Measurements from ENCODE around the gene STEAP2.

STEAP2 gene

DNA sequence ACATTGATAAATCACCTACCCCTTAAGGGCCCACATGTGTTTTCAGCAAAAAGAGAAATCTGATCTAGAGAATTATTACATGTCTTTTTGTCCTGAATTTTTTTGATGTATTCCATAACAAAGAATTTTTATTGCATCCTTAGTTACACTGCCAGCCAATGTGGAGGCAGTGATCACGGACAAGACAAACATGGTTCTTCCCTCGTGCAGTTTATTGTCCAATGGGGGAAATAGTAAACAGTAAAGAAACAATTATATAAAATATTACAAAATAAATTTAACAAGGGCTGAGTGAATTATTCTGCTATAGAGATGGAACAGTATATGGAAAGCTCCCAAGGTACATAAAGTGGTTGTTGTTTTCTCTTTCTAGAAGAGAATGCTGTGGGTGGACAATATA, 2.0 kb downstream of the STEAP2 start:
- H3K9me3 ChIP-seq (ENCODE audit: control insufficient read depth, low read length), result no peaks in the 10 kb centered on the region
- no peak overlapping the region for H3K9ac ChIP-seq
- peaks cover 3% of the 10 kb centered on the region for H3K79me2 ChIP-seq
- no peak overlapping the region for H3K27ac ChIP-seq
- H3K27me3 ChIP-seq (ENCODE audit: control insufficient read depth, insufficient read depth, low read length), result no peaks in the 10 kb centered on the region
- peaks cover 6% of the 10 kb centered on the region for H3K4me1 ChIP-seq
- no peak overlapping the region for H3K4me2 ChIP-seq (ENCODE audit: low read length)
- H2AFZ ChIP-seq, result no peak overlapping the region
- no peak overlapping the region for H3K4me3 ChIP-seq (ENCODE audit: low read depth, low read length)
- H3K36me3 ChIP-seq (ENCODE audit: control insufficient read depth, insufficient read depth, low read length), result no peaks in the 10 kb centered on the region
- TF ChIP-seq, protein P1, sequence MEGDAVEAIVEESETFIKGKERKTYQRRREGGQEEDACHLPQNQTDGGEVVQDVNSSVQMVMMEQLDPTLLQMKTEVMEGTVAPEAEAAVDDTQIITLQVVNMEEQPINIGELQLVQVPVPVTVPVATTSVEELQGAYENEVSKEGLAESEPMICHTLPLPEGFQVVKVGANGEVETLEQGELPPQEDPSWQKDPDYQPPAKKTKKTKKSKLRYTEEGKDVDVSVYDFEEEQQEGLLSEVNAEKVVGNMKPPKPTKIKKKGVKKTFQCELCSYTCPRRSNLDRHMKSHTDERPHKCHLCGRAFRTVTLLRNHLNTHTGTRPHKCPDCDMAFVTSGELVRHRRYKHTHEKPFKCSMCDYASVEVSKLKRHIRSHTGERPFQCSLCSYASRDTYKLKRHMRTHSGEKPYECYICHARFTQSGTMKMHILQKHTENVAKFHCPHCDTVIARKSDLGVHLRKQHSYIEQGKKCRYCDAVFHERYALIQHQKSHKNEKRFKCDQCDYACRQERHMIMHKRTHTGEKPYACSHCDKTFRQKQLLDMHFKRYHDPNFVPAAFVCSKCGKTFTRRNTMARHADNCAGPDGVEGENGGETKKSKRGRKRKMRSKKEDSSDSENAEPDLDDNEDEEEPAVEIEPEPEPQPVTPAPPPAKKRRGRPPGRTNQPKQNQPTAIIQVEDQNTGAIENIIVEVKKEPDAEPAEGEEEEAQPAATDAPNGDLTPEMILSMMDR (IDR thresholded peaks at IDR 0.05), result no peak

DNA sequence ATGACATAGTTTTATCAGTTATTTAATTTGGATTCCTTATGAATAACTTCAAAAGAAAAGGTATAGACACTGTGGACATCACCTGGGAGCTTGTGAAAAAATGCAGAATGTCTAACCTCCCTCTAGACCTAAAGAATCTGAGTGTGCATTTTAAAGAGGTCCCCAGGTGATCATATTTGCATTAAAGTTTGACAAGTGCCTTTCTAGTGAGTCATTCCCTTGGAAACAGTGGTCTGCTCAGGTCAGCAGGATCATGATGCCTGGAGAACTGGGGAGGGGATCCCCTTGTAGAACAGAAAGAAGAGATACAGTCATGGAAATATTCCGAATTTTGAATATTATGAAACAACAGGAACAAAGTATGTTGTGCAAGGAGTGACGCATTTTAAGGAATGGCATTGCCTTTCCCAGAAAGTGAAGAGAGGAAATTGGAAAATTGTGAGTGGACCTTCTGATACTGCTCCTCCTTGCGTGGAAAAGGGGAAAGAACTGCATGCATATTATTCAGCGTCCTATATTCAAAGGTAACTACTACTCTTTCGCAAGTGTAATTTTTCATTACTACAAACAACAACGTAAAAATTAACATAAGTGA, 4.6 kb downstream of the STEAP2 start:
- TF ChIP-seq, protein P1 (IDR thresholded peaks at IDR 0.05), result no peak
- H3K9ac ChIP-seq, result no peak overlapping the region
- no peak overlapping the region for H3K4me2 ChIP-seq (ENCODE audit: low read length)
- no peaks in the 10 kb centered on the region for H3K36me3 ChIP-seq (ENCODE audit: control insufficient read depth, insufficient read depth, low read length)
- no peak overlapping the region for H3K27ac ChIP-seq
- no peak overlapping the region for H2AFZ ChIP-seq
- peaks cover 3% of the 10 kb centered on the region for H3K79me2 ChIP-seq
- H3K27me3 ChIP-seq (ENCODE audit: control insufficient read depth, insufficient read depth, low read length), result no peaks in the 10 kb centered on the region
- H3K4me1 ChIP-seq, result peaks cover 1% of the 10 kb centered on the region
- no peaks in the 10 kb centered on the region for H3K9me3 ChIP-seq (ENCODE audit: control insufficient read depth, low read length)
- no peak overlapping the region for H3K4me3 ChIP-seq (ENCODE audit: low read depth, low read length)

DNA sequence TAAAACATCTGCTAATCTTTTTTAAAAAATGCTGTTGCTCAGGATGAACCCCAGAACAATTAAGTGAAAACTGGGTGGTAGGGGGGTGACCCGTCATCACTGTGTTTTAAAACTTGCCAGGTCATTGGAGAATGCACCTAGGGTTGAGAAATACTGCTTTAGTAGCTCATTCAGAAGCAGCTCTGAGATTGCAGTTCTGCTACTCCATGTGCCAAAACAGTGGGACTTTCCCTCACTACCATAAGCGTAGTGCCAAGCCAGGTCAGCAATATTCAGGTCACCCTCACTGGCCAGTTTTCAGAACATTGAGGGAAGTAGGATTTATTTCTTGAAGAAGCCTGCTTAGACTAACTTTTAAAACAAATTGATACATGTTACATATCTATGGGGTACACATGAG, 5.2 kb downstream of the STEAP2 start:
- H3K27me3 ChIP-seq (ENCODE audit: control insufficient read depth, insufficient read depth, low read length), result no peaks in the 10 kb centered on the region
- H3K27ac ChIP-seq, result no peak overlapping the region
- no peak overlapping the region for H3K4me2 ChIP-seq (ENCODE audit: low read length)
- H3K36me3 ChIP-seq (ENCODE audit: control insufficient read depth, insufficient read depth, low read length), result no peaks in the 10 kb centered on the region
- H2AFZ ChIP-seq, result no peak overlapping the region
- H3K4me3 ChIP-seq (ENCODE audit: low read depth, low read length), result no peak overlapping the region
- H3K9ac ChIP-seq, result no peak overlapping the region
- H3K79me2 ChIP-seq, result peaks cover 3% of the 10 kb centered on the region
- no peaks in the 10 kb centered on the region for H3K9me3 ChIP-seq (ENCODE audit: control insufficient read depth, low read length)
- TF ChIP-seq, protein P1 (IDR thresholded peaks at IDR 0.05), result no peak
- no peaks in the 10 kb centered on the region for H3K4me1 ChIP-seq

DNA sequence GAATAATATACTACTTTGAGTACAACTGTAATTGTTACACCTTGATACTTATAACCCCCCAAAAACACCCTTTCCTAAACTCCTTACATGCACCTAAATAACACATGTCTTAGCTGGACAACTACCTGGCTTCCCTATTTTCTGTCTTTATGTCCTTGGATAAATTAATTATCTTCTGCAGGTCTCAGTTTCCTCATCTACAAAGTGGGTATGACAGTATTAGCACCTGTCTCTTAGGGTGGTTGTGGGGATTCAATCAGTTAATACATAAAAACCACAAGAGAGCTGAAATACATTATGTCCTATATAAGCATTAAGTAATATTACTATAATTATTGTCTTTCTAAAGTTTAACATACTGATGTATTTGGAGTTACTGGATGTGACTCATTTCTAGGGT, 10.8 kb downstream of the STEAP2 start:
- H3K36me3 ChIP-seq (ENCODE audit: control insufficient read depth, insufficient read depth, low read length), result no peaks in the 10 kb centered on the region
- H3K4me1 ChIP-seq, result peaks cover 7% of the 10 kb centered on the region
- no peak overlapping the region for H3K4me3 ChIP-seq (ENCODE audit: low read depth, low read length)
- H2AFZ ChIP-seq, result no peak overlapping the region
- no peaks in the 10 kb centered on the region for H3K27me3 ChIP-seq (ENCODE audit: control insufficient read depth, insufficient read depth, low read length)
- H3K9ac ChIP-seq, result no peak overlapping the region
- no peak overlapping the region for H3K27ac ChIP-seq
- H3K4me2 ChIP-seq (ENCODE audit: low read length), result no peak overlapping the region
- TF ChIP-seq, protein P1 (IDR thresholded peaks at IDR 0.05), result no peak
- peaks cover 3% of the 10 kb centered on the region for H3K79me2 ChIP-seq
- no peaks in the 10 kb centered on the region for H3K9me3 ChIP-seq (ENCODE audit: control insufficient read depth, low read length)
